CD14-positive monocyte (primary cell): ENCODE measurements around the gene RPLP1. TPM values are rescaled to one million over a fixed set of nuclear protein-coding genes. Genes with fewer than 3 reads are reported as not detected.

Experiments used
- DNase-seq, 3 donors: peaks; one replicate each; pipeline ENCODE4 v3.0.0-alpha.2; 2011 to 2022
- H2AFZ ChIP-seq: 2 replicates; pipeline ENCODE4 v1.6.0; 2012; ENCODE audit warnings: mild to moderate bottlenecking, low read depth, low read length, inconsistent platforms; ENCODE audit not compliant: insufficient read depth, poor library complexity, severe bottlenecking
- H3K27ac ChIP-seq, 2 donors: 1 replicate in 1 of 2; 2 replicates in 1 of 2; pipeline ENCODE4 v1.5.1; 2012 to 2013; ENCODE audit warnings: low read length in 2 of 2, control low read depth in 1 of 2, inconsistent platforms in 1 of 2, low read depth in 1 of 2, mild to moderate bottlenecking in 1 of 2
- H3K27me3 ChIP-seq, 2 donors: one replicate each; pipeline versions ENCODE4 v1.6.0 to v1.6.1; 2011 to 2013; ENCODE audit warnings: low read length in 2 of 2; ENCODE audit not compliant: control insufficient read depth in 2 of 2, insufficient read depth in 2 of 2
- H3K36me3 ChIP-seq, 2 donors: replicated peaks in 1 of 2; 1 replicate in 1 of 2; 2 replicates in 1 of 2; pipeline versions ENCODE4 v1.5.1 to v1.6.1; 2012 to 2013; ENCODE audit warnings: low read length in 2 of 2, control low read depth in 1 of 2, inconsistent platforms in 1 of 2, mild to moderate bottlenecking in 1 of 2; ENCODE audit not compliant: insufficient read depth in 2 of 2, control insufficient read depth in 1 of 2
- H3K4me1 ChIP-seq, 2 donors: 1 replicate in 1 of 2; 2 replicates in 1 of 2; pipeline versions ENCODE4 v1.5.1 to v1.6.1; 2012 to 2013; ENCODE audit warnings: low read length in 2 of 2, control low read depth in 1 of 2, inconsistent platforms in 1 of 2, mild to moderate bottlenecking in 1 of 2, moderate library complexity in 1 of 2; ENCODE audit not compliant: insufficient read depth in 2 of 2, control insufficient read depth in 1 of 2
- H3K4me2 ChIP-seq: replicated peaks from 2 replicates; pipeline ENCODE3; 2012; ENCODE audit warnings: low read length, moderate library complexity, mild to moderate bottlenecking; ENCODE audit not compliant: poor library complexity, severe bottlenecking; ENCODE audit errors: extremely low read depth
- H3K4me3 ChIP-seq, 3 experiments: fragments of 200-600 bp in 1 of 3; sonication (generic) in 1 of 3; replicated peaks in 1 of 3; 1 replicate in 2 of 3; 2 replicates in 1 of 3; pipeline ENCODE4 v1.5.1; 2011 to 2013; ENCODE audit warnings: low read length in 3 of 3, mild to moderate bottlenecking in 3 of 3, control low read depth in 2 of 3, low read depth in 2 of 3, inconsistent platforms in 1 of 3, moderate library complexity in 1 of 3
- H3K79me2 ChIP-seq: 2 replicates; pipeline ENCODE4 v1.6.0; 2012; ENCODE audit warnings: mild to moderate bottlenecking, control low read depth, inconsistent platforms, low read length, moderate library complexity; ENCODE audit not compliant: insufficient read depth
- H3K9ac ChIP-seq: 2 replicates; pipeline ENCODE4 v1.6.0; 2017; ENCODE audit warnings: low read length, mild to moderate bottlenecking; ENCODE audit not compliant: insufficient read depth, poor library complexity, severe bottlenecking
- H3K9me3 ChIP-seq, 2 donors: replicated peaks in 1 of 2; 1 replicate in 1 of 2; 2 replicates in 1 of 2; pipeline versions ENCODE4 v1.5.1 to v1.6.1; 2012 to 2013; ENCODE audit warnings: low read length in 2 of 2, control low read depth in 1 of 2; ENCODE audit not compliant: control insufficient read depth in 1 of 2, insufficient read depth in 1 of 2
- H4K20me1 ChIP-seq: 2 replicates; pipeline ENCODE4 v1.6.0; 2012; ENCODE audit warnings: mild to moderate bottlenecking, low read length, control low read depth, moderate library complexity; ENCODE audit not compliant: insufficient read depth
- H3K27ac Mint-ChIP-seq, 7 donors: one replicate each; pipeline ENCODE4 v1.8.0; 2020; ENCODE audit warnings: mild to moderate bottlenecking in 7 of 7, mixed read lengths in 7 of 7, moderate library complexity in 6 of 7, inconsistent platforms in 2 of 7
- H3K27me3 Mint-ChIP-seq, 3 donors: one replicate each; pipeline ENCODE4 v1.8.0; 2021 to 2022; ENCODE audit warnings: low read depth in 3 of 3, mild to moderate bottlenecking in 3 of 3, mixed read lengths in 3 of 3, moderate library complexity in 3 of 3, inconsistent platforms in 1 of 3
- H3K36me3 Mint-ChIP-seq, 2 donors: one replicate each; pipeline ENCODE4 v1.8.0; 2020; ENCODE audit warnings: mixed read lengths in 2 of 2, inconsistent platforms in 1 of 2, mild to moderate bottlenecking in 1 of 2
- H3K4me1 Mint-ChIP-seq: one replicate; pipeline ENCODE4 v1.8.0; 2020; ENCODE audit warnings: mild to moderate bottlenecking, mixed read lengths
- H3K4me3 Mint-ChIP-seq, 2 donors: one replicate each; pipeline ENCODE4 v1.8.0; 2020; ENCODE audit warnings: mild to moderate bottlenecking in 2 of 2, mixed read lengths in 2 of 2, moderate library complexity in 1 of 2
- H3K9me3 Mint-ChIP-seq, 7 donors: one replicate each; pipeline ENCODE4 v1.8.0; 2020 to 2022; ENCODE audit warnings: mixed read lengths in 7 of 7, mild to moderate bottlenecking in 6 of 7, moderate library complexity in 6 of 7, inconsistent platforms in 2 of 7
- WGBS: methylation state at CpG from one replicate; pipeline ENCODE4 v1.1.5; 2013; ENCODE audit warnings: missing lambda C conversion rate; ENCODE audit not compliant: insufficient coverage; 5-methylcytosine and 5-hydroxymethylcytosine counted together
- intact Hi-C, 2 donors: fragments of 100-400 bp; cut with micrococcal nuclease; formaldehyde crosslinking; loops; one replicate each; pipeline versions ENCODE4 v1.15.0 to v1.15.1; 2023
- polyA plus RNA-seq, 3 donors: library from polyadenylated mRNA; depleted of rRNA in 1 of 3; unstranded in 2 of 3; stranded (reverse) in 1 of 3; fragments of 300-500 nt in 2 of 3; fragments of >200 nt in 1 of 3; fragmentation: Illumina TruSeq in 2 of 3; gene quantifications; 1 replicate in 2 of 3; 2 replicates in 1 of 3; pipeline ENCODE4 v1.2.3, GENCODE V29; 2012 to 2021
- TF ChIP-seq, protein P1 (sequence below): fragments of 200-600 bp; IDR thresholded peaks from one replicate; pipeline ENCODE4 v1.8.0; 2022; ENCODE audit warnings: antibody characterized with exemption, mild to moderate bottlenecking

RPLP1 gene
- polyA plus RNA-seq, 3 donors = 1,140 to 1,235 (median 1,177) TPM

DNA sequence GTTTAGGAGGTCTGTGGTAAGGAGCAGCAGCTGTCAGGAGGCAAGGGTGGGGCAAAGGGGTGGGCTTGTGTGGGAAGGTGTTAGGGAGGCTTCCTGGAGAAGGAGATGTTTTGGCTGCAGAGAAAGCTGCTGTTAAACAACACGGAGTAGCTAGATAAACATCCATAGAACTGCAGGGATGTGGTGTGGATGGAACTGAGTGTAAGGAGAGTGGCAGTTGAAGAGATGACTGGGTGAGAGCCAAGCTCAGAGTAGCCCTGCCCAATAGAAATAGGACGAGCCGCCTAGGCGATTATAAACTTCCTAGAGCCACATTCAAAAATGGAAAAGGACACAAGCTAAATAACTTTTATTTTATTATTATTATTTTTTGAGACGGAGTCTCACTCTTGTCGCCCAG, 19.9 kb downstream of the RPLP1 start:
- no peaks in the 10 kb centered on the region for H3K79me2 ChIP-seq
- DNase-seq = no peak
- H2AFZ ChIP-seq = no peak overlapping the region
- H3K4me2 ChIP-seq = no peak overlapping the region
- H3K36me3 ChIP-seq = no peaks in the 10 kb centered on the region
- Mint-ChIP-seq H3K4me3 (no peak overlapping the region), H3K4me1 (peaks cover 5% of the 10 kb centered on the region), H3K27ac (no peak overlapping the region), H3K36me3 (no peaks in the 10 kb centered on the region), H3K27me3 (peaks cover 2 to 7% (median 4%) of the 10 kb centered on the region in 3 donors), H3K9me3 (no peaks in the 10 kb centered on the region)
- no peaks in the 10 kb centered on the region for H3K9me3 ChIP-seq
- intact Hi-C loops = loop anchor here (10.0 kb wide), 5 partner anchors 592 to 1342 kb away; partner anchors contain the start of gene TLE3 (in 1 of the 2)
- H3K27me3 ChIP-seq = no peaks in the 10 kb centered on the region
- no peaks in the 10 kb centered on the region for H4K20me1 ChIP-seq
- H3K4me3 ChIP-seq = no peak overlapping the region
- no peaks in the 10 kb centered on the region for H3K4me1 ChIP-seq
- H3K27ac ChIP-seq = no peak overlapping the region
- TF ChIP-seq, protein P1, sequence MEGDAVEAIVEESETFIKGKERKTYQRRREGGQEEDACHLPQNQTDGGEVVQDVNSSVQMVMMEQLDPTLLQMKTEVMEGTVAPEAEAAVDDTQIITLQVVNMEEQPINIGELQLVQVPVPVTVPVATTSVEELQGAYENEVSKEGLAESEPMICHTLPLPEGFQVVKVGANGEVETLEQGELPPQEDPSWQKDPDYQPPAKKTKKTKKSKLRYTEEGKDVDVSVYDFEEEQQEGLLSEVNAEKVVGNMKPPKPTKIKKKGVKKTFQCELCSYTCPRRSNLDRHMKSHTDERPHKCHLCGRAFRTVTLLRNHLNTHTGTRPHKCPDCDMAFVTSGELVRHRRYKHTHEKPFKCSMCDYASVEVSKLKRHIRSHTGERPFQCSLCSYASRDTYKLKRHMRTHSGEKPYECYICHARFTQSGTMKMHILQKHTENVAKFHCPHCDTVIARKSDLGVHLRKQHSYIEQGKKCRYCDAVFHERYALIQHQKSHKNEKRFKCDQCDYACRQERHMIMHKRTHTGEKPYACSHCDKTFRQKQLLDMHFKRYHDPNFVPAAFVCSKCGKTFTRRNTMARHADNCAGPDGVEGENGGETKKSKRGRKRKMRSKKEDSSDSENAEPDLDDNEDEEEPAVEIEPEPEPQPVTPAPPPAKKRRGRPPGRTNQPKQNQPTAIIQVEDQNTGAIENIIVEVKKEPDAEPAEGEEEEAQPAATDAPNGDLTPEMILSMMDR = no peak
- no peak overlapping the region for H3K9ac ChIP-seq
- 17% methylated on average over 1 of the region's 6 CpGs for WGBS

DNA sequence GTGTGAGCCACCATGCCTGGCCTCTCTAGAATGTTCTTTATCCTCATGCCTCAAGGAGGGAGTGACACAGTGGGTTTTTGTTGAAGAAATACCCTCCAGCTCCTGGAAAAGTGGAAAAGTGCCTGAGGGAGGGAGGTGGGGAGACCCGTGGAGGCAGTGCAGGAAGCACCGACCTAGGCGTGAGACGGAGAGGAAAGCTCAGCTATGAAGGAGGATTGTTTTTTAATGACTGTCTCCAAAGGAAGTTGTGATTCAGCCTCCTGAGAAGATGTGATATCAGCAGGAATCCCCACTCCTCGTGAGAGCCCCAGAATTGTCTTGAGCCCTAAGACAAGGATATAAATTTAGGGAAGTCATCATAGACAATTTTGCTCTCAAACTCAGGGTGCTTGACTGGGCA, 21.7 kb downstream of the RPLP1 start:
- Histone ChIP-seq H3K27ac (no peak overlapping the region), H3K36me3 (no peaks in the 10 kb centered on the region), H3K4me2 (no peak overlapping the region), H3K9ac (no peak overlapping the region), H3K4me1 (no peaks in the 10 kb centered on the region), H2AFZ (no peak overlapping the region), H3K27me3 (no peaks in the 10 kb centered on the region), H3K79me2 (no peaks in the 10 kb centered on the region), H3K4me3 (no peak overlapping the region), H3K9me3 (no peaks in the 10 kb centered on the region), H4K20me1 (no peaks in the 10 kb centered on the region)
- 79% methylated on average over 5 of the region's 5 CpGs for WGBS
- Mint-ChIP-seq H3K9me3 (peaks cover 0 to under 1% (median 0%) of the 10 kb centered on the region in 7 donors), H3K36me3 (no peaks in the 10 kb centered on the region), H3K27me3 (peaks cover 4 to 5% (median 5%) of the 10 kb centered on the region in 3 donors), H3K4me3 (no peak overlapping the region), H3K4me1 (peaks cover 2% of the 10 kb centered on the region), H3K27ac (no peak overlapping the region)
- no peak for DNase-seq
- intact Hi-C loops = loop anchor here (10.0 kb wide), 5 partner anchors 591 to 1341 kb away; partner anchors contain the start of gene TLE3 (in 1 of the 2)
- TF ChIP-seq, protein P1 = no peak
